ENCODE results near the gene GRK5. TPM values are rescaled to one million over a fixed set of nuclear protein-coding genes. Genes with fewer than 3 reads are reported as not detected.
A peak's percentile ranks its signal among the peaks of the same experiment; 100 is the strongest.

The GRK5 gene
- total and polyA plus RNA-seq, 8 donors: 10.9 to 95.9 (median 34.0) TPM

- no peaks in the 10 kb centered on the region for H3K9me3 ChIP-seq
- H3K4me3 ChIP-seq: no peak overlapping the region
- peak overlapping the region; percentile 74 to 87 (median 82) for H3K27ac ChIP-seq
- TF ChIP-seq EP300 (IDR thresholded peaks at IDR 0.05) (no peak), POLR2A (IDR thresholded peaks at IDR 0.05) (no peak)
- no peaks in the 10 kb centered on the region for H3K36me3 ChIP-seq
- intact Hi-C loops (cut with DNase I; ENCODE audit: low total_unique reads): no loop called here
- no peaks in the 10 kb centered on the region for H3K27me3 ChIP-seq
- H3K4me1 ChIP-seq: peaks cover 71 to 94% (median 79%) of the 10 kb centered on the region in 4 donors
- no peak for DNase-seq
- 73 to 83% (median 74%) methylated on average over 4 to 7 of the region's 7 CpGs for WGBS, 5 donors
Measured at GRCh38 chr10:119288574-119289001, 81.2 kb downstream of the GRK5 start.

GRCh38 chr10:119289227-119289920 is 82.0 kb downstream of the GRK5 start:
- Histone ChIP-seq H3K4me3 (no peak overlapping the region), H3K27ac (peak overlapping the region; percentile 72 to 87 (median 82)), H3K9me3 (no peaks in the 10 kb centered on the region), H3K27me3 (no peaks in the 10 kb centered on the region), H3K4me1 (peaks cover 73 to 92% (median 80%) of the 10 kb centered on the region in 4 donors), H3K36me3 (no peaks in the 10 kb centered on the region)
- intact Hi-C loops (cut with DNase I; ENCODE audit: low total_unique reads): no loop called here
- no peak for TF ChIP-seq POLR2A (IDR thresholded peaks at IDR 0.05)
- TF ChIP-seq, protein P1, sequence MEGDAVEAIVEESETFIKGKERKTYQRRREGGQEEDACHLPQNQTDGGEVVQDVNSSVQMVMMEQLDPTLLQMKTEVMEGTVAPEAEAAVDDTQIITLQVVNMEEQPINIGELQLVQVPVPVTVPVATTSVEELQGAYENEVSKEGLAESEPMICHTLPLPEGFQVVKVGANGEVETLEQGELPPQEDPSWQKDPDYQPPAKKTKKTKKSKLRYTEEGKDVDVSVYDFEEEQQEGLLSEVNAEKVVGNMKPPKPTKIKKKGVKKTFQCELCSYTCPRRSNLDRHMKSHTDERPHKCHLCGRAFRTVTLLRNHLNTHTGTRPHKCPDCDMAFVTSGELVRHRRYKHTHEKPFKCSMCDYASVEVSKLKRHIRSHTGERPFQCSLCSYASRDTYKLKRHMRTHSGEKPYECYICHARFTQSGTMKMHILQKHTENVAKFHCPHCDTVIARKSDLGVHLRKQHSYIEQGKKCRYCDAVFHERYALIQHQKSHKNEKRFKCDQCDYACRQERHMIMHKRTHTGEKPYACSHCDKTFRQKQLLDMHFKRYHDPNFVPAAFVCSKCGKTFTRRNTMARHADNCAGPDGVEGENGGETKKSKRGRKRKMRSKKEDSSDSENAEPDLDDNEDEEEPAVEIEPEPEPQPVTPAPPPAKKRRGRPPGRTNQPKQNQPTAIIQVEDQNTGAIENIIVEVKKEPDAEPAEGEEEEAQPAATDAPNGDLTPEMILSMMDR (IDR thresholded peaks at IDR 0.05): no peak
- no peak for TF ChIP-seq POLR2AphosphoS5 (IDR thresholded peaks at IDR 0.05)
- TF ChIP-seq EP300 (IDR thresholded peaks at IDR 0.05): no peak
- DNase-seq: peak; percentile 50 to 51
- WGBS, 5 donors: 18 to 56% (median 39%) methylated on average over 5 to 8 of the region's 8 CpGs

- Histone ChIP-seq H3K36me3 (no peaks in the 10 kb centered on the region), H3K27ac (peak overlapping the region; percentile 72 to 87 (median 82)), H3K4me3 (no peak overlapping the region), H3K27me3 (no peaks in the 10 kb centered on the region), H3K4me1 (peaks cover 62 to 84% (median 71%) of the 10 kb centered on the region in 4 donors), H3K9me3 (no peaks in the 10 kb centered on the region)
- intact Hi-C loops (cut with DNase I; ENCODE audit: low total_unique reads): no loop called here
- WGBS, 5 donors: 32 to 55% (median 46%) methylated on average over 10 to 12 of the region's 12 CpGs
- DNase-seq: no peak
- TF ChIP-seq, protein P1 (IDR thresholded peaks at IDR 0.05): peak in 1 of 7 experiments; percentile 16
- TF ChIP-seq POLR2A (IDR thresholded peaks at IDR 0.05): no peak
- TF ChIP-seq EP300 (IDR thresholded peaks at IDR 0.05): no peak
- TF ChIP-seq POLR2AphosphoS5 (IDR thresholded peaks at IDR 0.05): no peak
Measured at GRCh38 chr10:119290301-119291048, 83.1 kb downstream of the GRK5 start.

DNA sequence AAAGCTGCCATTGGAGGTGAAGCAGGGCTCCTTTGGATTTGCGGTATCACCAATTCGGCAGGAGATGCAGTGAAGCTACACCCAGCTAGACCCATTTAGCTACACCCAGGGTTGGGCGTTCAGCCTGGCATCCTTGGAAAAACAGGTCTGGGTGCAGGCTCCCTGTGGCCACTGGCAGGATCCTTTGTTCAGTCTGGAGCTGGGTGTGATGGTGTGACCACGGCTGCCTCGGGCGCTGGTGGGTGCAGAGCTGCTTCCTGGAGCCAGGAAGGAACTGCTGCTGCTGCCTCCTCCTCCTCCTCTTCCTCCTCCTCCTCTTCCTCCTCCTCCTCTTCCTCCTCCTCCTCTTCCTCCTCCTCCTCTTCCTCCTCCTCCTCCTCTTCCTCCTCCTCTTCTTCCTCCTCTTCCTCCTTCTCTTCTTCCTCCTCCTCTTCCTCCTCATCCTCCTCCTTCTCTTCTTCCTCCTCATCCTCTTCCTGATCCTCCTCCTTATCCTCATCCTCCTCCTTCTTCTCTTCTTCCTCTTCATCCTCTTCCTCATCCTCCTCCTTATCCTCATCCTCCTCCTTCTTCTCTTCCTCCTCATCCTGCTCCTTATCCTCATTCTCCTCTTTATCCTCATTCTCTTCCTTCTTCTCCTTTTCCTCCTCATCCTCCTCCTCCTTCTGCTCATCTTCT is 84.0 kb downstream of the GRK5 start:
- H3K4me1 ChIP-seq: peaks cover 55 to 78% (median 63%) of the 10 kb centered on the region in 4 donors
- peak overlapping the region in 3 of 5 donors; percentile 31 to 87 (median 74) for H3K27ac ChIP-seq
- intact Hi-C loops (cut with DNase I; ENCODE audit: low total_unique reads): no loop called here
- H3K36me3 ChIP-seq: peaks cover 0 to 6% (median 2%) of the 10 kb centered on the region in 4 donors
- no peaks in the 10 kb centered on the region for H3K27me3 ChIP-seq
- TF ChIP-seq POLR2A (IDR thresholded peaks at IDR 0.05) (no peak), POLR2AphosphoS5 (IDR thresholded peaks at IDR 0.05) (no peak), EP300 (IDR thresholded peaks at IDR 0.05) (no peak)
- TF ChIP-seq, protein P1 (IDR thresholded peaks at IDR 0.05): no peak
- no peaks in the 10 kb centered on the region for H3K9me3 ChIP-seq
- no peak overlapping the region for H3K4me3 ChIP-seq
- WGBS, 5 donors: 26 to 62% (median 51%) methylated on average over 5 to 6 of the region's 6 CpGs
- no peak for DNase-seq
